GM12872 (cell line): ENCODE measurements around the gene SLC43A1.

Experiments
- TF ChIP-seq, protein P1 (sequence below): IDR thresholded peaks from 3 replicates; pipeline ENCODE4 v1.5.1; 2011; ENCODE audit warnings: low read depth, mild to moderate bottlenecking, low read length, moderate library complexity; ENCODE audit not compliant: insufficient read depth

Gene SLC43A1

DNA sequence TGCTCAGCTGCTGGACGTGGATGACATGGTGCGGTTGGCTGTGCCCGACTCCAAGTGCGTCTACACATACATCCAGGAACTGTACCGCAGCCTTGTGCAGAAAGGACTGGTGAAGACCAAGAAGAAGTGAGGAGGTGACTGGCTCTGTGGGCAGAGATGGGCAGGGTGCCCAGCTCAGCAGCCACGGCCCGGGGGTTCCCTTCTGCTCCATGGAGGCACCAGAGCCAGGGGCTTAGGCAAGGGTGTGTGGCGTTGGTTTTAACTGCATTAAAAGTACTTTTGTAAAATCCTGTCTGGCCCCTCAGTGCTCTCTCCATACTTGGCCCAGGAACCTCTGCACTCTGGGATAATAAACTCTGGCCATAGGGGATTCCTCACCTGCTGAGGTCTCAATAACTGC, 34.5 kb upstream of the SLC43A1 start:
- TF ChIP-seq, protein P1, sequence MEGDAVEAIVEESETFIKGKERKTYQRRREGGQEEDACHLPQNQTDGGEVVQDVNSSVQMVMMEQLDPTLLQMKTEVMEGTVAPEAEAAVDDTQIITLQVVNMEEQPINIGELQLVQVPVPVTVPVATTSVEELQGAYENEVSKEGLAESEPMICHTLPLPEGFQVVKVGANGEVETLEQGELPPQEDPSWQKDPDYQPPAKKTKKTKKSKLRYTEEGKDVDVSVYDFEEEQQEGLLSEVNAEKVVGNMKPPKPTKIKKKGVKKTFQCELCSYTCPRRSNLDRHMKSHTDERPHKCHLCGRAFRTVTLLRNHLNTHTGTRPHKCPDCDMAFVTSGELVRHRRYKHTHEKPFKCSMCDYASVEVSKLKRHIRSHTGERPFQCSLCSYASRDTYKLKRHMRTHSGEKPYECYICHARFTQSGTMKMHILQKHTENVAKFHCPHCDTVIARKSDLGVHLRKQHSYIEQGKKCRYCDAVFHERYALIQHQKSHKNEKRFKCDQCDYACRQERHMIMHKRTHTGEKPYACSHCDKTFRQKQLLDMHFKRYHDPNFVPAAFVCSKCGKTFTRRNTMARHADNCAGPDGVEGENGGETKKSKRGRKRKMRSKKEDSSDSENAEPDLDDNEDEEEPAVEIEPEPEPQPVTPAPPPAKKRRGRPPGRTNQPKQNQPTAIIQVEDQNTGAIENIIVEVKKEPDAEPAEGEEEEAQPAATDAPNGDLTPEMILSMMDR = no peak

DNA sequence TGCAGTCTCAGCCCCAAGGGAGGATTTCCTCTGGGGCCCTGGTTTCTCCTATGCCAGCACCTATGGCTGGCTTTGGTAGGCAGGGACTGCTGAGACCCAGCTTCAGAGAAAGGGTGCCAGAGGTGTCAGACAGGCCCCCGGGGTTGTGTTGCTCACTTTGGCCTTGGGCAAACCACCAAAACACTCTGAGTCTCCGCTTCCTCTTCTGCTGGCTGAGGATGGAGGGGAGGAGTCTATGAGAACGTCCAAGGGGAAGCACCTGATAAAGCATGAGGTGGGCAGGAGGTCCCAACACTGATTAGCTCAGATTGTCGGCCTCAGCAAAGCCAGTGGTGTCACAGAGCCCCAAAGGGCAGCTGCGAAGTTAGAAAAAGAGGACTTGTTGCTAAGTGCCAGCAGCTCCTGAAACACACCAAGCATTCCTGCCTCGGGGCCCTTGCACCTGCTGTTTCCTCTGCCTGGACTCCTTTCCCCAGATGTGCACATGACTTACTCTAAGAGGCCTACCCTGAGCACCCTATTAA, 32.4 kb upstream of the SLC43A1 start:
- TF ChIP-seq, protein P1 = no peak

DNA sequence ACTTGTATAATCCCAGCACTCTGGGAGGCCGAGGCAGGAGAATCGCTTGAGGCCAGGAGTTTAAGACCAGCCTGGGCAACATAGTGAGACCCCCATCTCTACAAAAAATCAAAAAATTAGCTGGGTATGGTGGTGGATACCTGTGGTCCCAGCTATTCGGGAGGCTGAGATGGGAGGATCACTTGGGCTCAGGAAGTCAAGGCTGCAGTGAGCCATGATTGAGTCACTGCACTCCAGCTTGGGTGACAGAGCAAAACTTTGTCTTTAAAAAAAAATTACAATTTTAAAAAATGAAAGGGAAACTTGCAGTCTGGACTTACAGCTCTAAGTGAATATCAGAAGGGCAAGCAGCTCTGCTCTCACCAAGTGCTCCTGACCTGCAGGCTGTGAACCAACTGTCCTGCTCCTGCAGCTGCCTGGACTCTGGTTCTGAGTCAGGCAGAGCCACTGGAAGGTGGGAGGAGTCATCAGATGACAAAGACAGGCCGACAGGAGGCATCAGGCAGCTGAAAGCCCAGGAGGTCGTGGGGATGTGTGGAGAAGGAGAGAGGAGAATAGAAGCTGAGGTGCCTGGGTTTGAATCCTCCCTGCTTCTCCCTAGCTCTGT, 31.5 kb upstream of the SLC43A1 start:
- TF ChIP-seq, protein P1 = no peak

DNA sequence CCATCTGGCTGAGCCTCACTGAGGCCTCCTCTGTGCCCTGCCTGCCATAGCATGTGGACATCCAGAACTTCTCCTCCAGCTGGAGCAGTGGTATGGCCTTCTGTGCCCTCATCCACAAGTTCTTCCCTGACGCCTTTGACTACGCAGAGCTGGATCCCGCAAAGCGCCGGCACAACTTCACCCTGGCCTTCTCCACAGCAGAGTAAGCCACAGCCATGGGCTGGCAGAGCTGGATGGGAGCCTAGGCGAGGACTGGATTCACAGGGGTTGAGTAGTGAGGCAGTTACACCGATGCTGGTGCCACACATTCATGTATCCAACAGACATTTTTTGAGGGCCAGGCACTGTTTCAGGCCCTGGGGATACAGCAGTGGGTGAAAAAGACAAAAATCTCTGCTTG, 30.9 kb upstream of the SLC43A1 start:
- TF ChIP-seq, protein P1 = no peak

DNA sequence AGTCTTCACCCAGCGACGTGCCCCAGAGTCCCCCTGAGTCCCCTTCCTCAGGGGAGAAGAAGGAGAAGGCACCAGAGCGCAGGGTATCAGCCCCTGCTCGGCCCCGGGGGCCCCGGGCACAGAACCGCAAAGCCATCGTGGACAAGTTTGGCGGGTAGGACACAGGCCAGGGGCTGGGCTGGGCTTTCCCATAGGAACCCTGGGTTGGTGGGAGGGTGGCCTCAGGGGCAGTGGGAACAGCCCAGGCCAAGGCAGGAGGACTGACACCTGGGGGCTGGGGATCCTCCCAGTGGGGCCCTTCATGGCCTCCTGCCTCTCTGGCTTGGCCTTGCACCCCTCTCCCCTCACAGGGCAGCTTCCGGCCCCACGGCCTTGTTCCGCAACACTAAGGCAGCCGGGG, 30.4 kb upstream of the SLC43A1 start:
- TF ChIP-seq, protein P1 = no peak

DNA sequence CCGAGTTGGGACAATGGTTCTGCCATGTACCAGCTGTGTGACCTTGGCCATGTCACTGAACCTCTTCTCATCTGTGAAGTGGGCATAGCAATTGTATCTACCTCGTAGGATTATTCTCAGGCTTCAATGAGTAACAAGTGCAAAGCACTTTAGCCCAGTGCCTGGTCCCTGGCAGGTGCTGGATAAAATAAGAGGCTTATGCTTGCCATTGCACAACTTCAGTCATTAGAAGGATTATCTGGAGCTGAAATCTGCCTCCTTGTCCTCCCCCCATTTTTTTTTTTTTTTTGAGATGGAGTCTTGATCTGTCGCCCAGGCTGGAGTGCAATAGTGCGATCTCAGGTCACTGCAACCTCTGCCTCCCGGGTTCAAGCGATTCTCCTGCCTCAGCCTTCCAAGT, 29.1 kb upstream of the SLC43A1 start:
- TF ChIP-seq, protein P1 = no peak

DNA sequence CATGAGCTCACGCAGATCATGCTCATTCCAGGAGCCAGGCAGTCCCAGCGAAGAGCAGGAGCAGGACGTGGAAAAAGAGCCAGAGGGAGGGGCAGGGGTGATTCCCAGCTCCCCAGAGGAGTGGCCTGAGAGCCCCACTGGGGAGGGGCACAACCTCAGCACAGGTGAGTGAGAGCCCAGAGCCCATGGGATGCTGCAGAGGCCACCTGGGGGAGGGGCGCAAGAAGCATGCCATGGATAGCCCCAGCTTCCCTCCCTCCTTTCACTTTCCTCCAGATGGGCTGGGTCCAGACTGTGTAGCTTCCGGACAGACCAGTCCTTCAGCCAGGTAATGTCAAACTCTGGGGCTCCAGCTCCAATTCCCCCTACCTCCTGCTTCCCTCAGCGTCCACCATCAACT, 28.1 kb upstream of the SLC43A1 start:
- TF ChIP-seq, protein P1 = no peak
